ENCODE results near the gene JAK2. TPM values are rescaled to one million over a fixed set of nuclear protein-coding genes. Genes with fewer than 3 reads are reported as not detected.
A peak's percentile ranks its signal among the peaks of the same experiment; 100 is the strongest.
"Not testable (repeated sequence)": the region's sequence is repeated elsewhere in the genome, so short reads cannot be mapped to it uniquely, and the experiment has no call there.

JAK2 gene
- 0.47 and 1.3 TPM in 2 replicates for total RNA-seq (2014; rRNA removed; shearing (Covaris generic))

- DNase-seq (ENCODE audit: low spot score): peak; percentile 92
These were observed at the start of gene JAK2 for GRCh38 chr9:4984621-4985385. JAK2 (plus strand) TSS chr9:4985272; CDS start chr9:5021988, 36,716 bp downstream.

- DNase-seq (ENCODE audit: low spot score): no peak
These were observed 48.8 kb upstream of the JAK2 start for GRCh38 chr9:4936277-4936676.

- no peak for DNase-seq (ENCODE audit: low spot score)
These were observed 48.2 kb upstream of the JAK2 start for GRCh38 chr9:4936823-4937222.

- no peak for DNase-seq (ENCODE audit: low spot score)
These were observed 47.6 kb upstream of the JAK2 start for GRCh38 chr9:4937446-4937845.

- no peak for DNase-seq (ENCODE audit: low spot score)
These were observed 46.6 kb upstream of the JAK2 start for GRCh38 chr9:4938496-4938895.

- no peak for DNase-seq (ENCODE audit: low spot score)
These were observed 45.9 kb upstream of the JAK2 start for GRCh38 chr9:4939118-4939561.

- DNase-seq (ENCODE audit: low spot score): not testable (repeated sequence)
These were observed 42.9 kb upstream of the JAK2 start for GRCh38 chr9:4942042-4942691.

- no peak for DNase-seq (ENCODE audit: low spot score)
These were observed 41.7 kb upstream of the JAK2 start for GRCh38 chr9:4943346-4943745.

GRCh38 chr9:4944431-4945211 lies 40.5 kb upstream of the JAK2 start:
- DNase-seq (ENCODE audit: low spot score): not testable (repeated sequence)

GRCh38 chr9:4946937-4947336 lies 38.1 kb upstream of the JAK2 start:
- no peak for DNase-seq (ENCODE audit: low spot score)

- DNase-seq (ENCODE audit: low spot score): no peak
These were observed 29.2 kb upstream of the JAK2 start for GRCh38 chr9:4955836-4956235.

GRCh38 chr9:4959031-4959430 lies 26.0 kb upstream of the JAK2 start:
- no peak for DNase-seq (ENCODE audit: low spot score)

- no peak for DNase-seq (ENCODE audit: low spot score)
These were observed 23.0 kb upstream of the JAK2 start for GRCh38 chr9:4962085-4962484.

GRCh38 chr9:4964540-4964939 lies 20.5 kb upstream of the JAK2 start:
- DNase-seq (ENCODE audit: low spot score): no peak

GRCh38 chr9:4965174-4965821 lies 19.8 kb upstream of the JAK2 start:
- no peak for DNase-seq (ENCODE audit: low spot score)

GRCh38 chr9:4967523-4967922 lies 17.5 kb upstream of the JAK2 start:
- DNase-seq (ENCODE audit: low spot score): no peak

- DNase-seq (ENCODE audit: low spot score): no peak
These were observed 15.9 kb upstream of the JAK2 start for GRCh38 chr9:4969130-4969529.

- peak; percentile 38 for DNase-seq (ENCODE audit: low spot score)
These were observed 14.0 kb upstream of the JAK2 start for GRCh38 chr9:4970970-4971641.

- DNase-seq (ENCODE audit: low spot score): no peak
These were observed 11.8 kb upstream of the JAK2 start for GRCh38 chr9:4973246-4973645.

GRCh38 chr9:4973902-4974301 lies 11.2 kb upstream of the JAK2 start:
- DNase-seq (ENCODE audit: low spot score): no peak

- DNase-seq (ENCODE audit: low spot score): no peak
These were observed 5.8 kb upstream of the JAK2 start for GRCh38 chr9:4979239-4979638.

Data from HT-29 (cell line).